Effector memory CD8-positive, alpha-beta T cell (primary cell): ENCODE data around the gene SLC16A7.

ENCODE experiments used
- ATAC-seq: fragments of 150-1000 bp; cut with Tn5 transposase; replicated peaks from 2 replicates; pipeline ENCODE4 v1.10.0; 2021; ENCODE audit warnings: mild to moderate bottlenecking, moderate library complexity
- DNase-seq, 3 experiments: peaks; one replicate each; pipeline ENCODE4 v3.0.0; 2021
- H3K27ac Mint-ChIP-seq, 2 donors: one replicate each; pipeline ENCODE4 v1.8.0; 2022; ENCODE audit warnings: mild to moderate bottlenecking in 2 of 2, mixed read lengths in 2 of 2, moderate library complexity in 2 of 2
- H3K27me3 Mint-ChIP-seq, 2 donors: one replicate each; pipeline ENCODE4 v1.8.0; 2022; ENCODE audit warnings: mixed read lengths in 2 of 2
- H3K36me3 Mint-ChIP-seq: one replicate; pipeline ENCODE4 v1.8.0; 2022; ENCODE audit warnings: mild to moderate bottlenecking, moderate library complexity, mixed read lengths; ENCODE audit not compliant: insufficient read depth
- H3K4me1 Mint-ChIP-seq, 2 donors: one replicate each; pipeline ENCODE4 v1.8.0; 2022; ENCODE audit warnings: low read depth in 2 of 2, mixed read lengths in 2 of 2
- H3K4me3 Mint-ChIP-seq, 2 donors: one replicate each; pipeline ENCODE4 v1.8.0; 2022; ENCODE audit warnings: mild to moderate bottlenecking in 2 of 2, mixed read lengths in 2 of 2, moderate library complexity in 2 of 2
- H3K9me3 Mint-ChIP-seq, 2 donors: one replicate each; pipeline ENCODE4 v1.8.0; 2022; ENCODE audit warnings: mixed read lengths in 2 of 2

Gene SLC16A7

DNA sequence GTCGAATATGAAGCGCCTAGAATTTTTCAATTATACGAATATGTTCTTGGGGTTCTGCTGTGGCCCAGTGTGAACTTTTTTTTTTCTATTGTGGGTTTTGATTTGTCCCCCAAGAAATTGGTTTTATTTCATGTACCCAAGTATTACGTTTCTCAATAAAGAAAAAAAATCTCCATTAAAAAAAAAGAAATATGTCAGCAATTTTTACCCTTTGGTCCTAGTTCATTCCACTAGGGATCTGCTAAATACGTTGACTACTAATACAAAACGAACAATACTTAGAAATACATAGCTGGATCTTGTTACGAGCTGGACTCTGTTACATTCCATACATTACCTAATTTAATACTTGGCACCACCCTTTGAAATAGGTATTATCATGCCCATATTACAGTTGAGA is 216.9 kb downstream of the SLC16A7 start:
- DNase-seq, result no peak
- ATAC-seq, result no peak
- Mint-ChIP-seq H3K4me1 (no peaks in the 10 kb centered on the region), H3K27ac (no peak overlapping the region), H3K9me3 (no peaks in the 10 kb centered on the region), H3K36me3 (peaks cover 3% of the 10 kb centered on the region), H3K4me3 (no peak overlapping the region), H3K27me3 (peaks cover 5 to 9% of the 10 kb centered on the region in 2 donors)

DNA sequence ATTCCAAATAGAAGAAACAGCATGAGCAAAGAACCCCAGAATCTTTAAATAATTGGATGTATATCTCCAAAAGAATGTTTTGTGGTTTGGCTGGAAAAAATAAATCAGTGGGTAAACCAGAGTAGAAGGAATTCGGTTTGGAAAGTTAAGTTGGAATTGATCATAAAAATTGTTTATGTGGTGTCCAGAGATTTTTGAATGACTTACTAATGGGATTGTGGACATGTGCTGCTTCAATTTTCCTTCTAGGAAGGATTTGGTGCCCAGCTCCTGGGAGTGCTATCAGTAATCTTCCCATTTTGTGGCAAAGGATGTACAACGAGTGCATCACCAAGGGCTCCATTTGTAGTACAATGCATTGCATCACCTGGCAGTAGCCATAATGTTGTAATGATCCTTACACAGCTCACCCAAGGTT is 224.8 kb downstream of the SLC16A7 start:
- Mint-ChIP-seq H3K4me1 (no peaks in the 10 kb centered on the region), H3K27me3 (no peaks in the 10 kb centered on the region), H3K4me3 (no peak overlapping the region), H3K27ac (no peak overlapping the region), H3K9me3 (no peaks in the 10 kb centered on the region), H3K36me3 (no peaks in the 10 kb centered on the region)
- ATAC-seq (no peak), DNase-seq (no peak)

- no peak for DNase-seq
- H3K27ac Mint-ChIP-seq, result no peak overlapping the region
- ATAC-seq, result no peak
- H3K27me3 Mint-ChIP-seq, result no peaks in the 10 kb centered on the region
- no peaks in the 10 kb centered on the region for H3K4me1 Mint-ChIP-seq
- no peaks in the 10 kb centered on the region for H3K9me3 Mint-ChIP-seq
- H3K36me3 Mint-ChIP-seq, result no peaks in the 10 kb centered on the region
- H3K4me3 Mint-ChIP-seq, result no peak overlapping the region
Measured at GRCh38 chr12:59823567-59823966, 227.7 kb downstream of the SLC16A7 start.

DNA sequence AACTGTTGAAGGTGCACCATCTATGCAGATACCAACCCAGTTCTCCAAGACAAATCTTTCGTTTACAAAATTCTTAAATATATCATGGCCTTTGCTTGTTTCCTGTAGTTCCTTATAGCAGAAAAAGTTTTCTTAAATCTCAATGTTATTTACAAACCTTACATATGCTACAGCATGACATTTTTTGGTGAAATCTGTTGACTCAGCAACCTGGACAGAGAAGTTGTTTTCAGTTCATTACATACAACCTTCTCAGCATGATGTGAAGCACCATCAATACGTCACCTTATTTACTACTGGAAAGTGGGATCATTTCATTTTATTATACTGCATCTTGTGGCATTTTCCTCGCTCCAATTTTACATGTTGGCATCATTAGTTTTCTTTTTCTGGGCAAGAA is 231.9 kb downstream of the SLC16A7 start:
- Mint-ChIP-seq H3K4me1 (no peaks in the 10 kb centered on the region), H3K36me3 (no peaks in the 10 kb centered on the region), H3K4me3 (no peak overlapping the region), H3K27me3 (peaks cover 0 to 11% of the 10 kb centered on the region in 2 donors), H3K27ac (no peak overlapping the region), H3K9me3 (no peaks in the 10 kb centered on the region)
- DNase-seq (no peak), ATAC-seq (no peak)

GRCh38 chr12:59828521-59828920 is 232.7 kb downstream of the SLC16A7 start:
- H3K36me3 Mint-ChIP-seq, result no peaks in the 10 kb centered on the region
- no peaks in the 10 kb centered on the region for H3K4me1 Mint-ChIP-seq
- no peak overlapping the region for H3K4me3 Mint-ChIP-seq
- DNase-seq (no peak), ATAC-seq (no peak)
- H3K27me3 Mint-ChIP-seq, result peaks cover 0 to 11% of the 10 kb centered on the region in 2 donors
- H3K27ac Mint-ChIP-seq, result no peak overlapping the region
- H3K9me3 Mint-ChIP-seq, result no peaks in the 10 kb centered on the region

DNA sequence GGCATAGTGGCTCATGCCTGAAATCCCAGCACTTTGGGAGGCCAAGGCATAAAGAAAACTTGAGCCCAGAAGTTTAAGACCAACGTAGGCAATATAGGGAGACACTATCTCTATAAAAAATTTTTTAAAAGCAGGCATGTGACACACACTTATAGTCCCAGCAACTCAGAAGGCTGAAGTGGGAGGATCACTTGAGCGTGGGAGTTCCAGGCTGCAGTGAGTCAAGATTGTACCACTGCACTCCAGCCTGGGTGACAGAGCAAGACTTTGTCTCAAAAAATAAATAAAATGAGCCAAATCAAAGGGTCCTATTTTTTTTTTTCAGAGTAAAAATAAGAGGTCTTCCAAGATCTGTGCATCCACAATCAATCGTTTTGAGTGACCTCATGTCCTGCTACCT is 237.6 kb downstream of the SLC16A7 start:
- Mint-ChIP-seq H3K9me3 (no peaks in the 10 kb centered on the region), H3K4me3 (no peak overlapping the region), H3K27me3 (peaks cover 6 to 11% of the 10 kb centered on the region in 2 donors), H3K36me3 (no peaks in the 10 kb centered on the region), H3K4me1 (no peaks in the 10 kb centered on the region), H3K27ac (no peak overlapping the region)
- ATAC-seq (no peak), DNase-seq (no peak)

GRCh38 chr12:59834659-59835474 is 239.0 kb downstream of the SLC16A7 start:
- Mint-ChIP-seq H3K4me1 (no peaks in the 10 kb centered on the region), H3K9me3 (no peaks in the 10 kb centered on the region), H3K4me3 (no peak overlapping the region), H3K36me3 (no peaks in the 10 kb centered on the region), H3K27ac (no peak overlapping the region), H3K27me3 (peaks cover 6 to 16% of the 10 kb centered on the region in 2 donors)
- no peak for ATAC-seq
- DNase-seq, result no peak
